ENCODE data around the gene PIK3C2B.

GRCh38 chr1:204464701-204465100, 29.9 kb downstream of the PIK3C2B start:
- TF ChIP-seq CTCF (conservative IDR thresholded peaks at IDR 0.05) (no peak), EZH2 (IDR thresholded peaks at IDR 0.05; ENCODE audit: low read depth) (no peak)

Data from PC-9 (cell line).